OCI-LY7 (cell line): ENCODE data around the gene TMEM135.

Source experiments
- EZH2phosphoT487 ChIP-seq: fragments of 200-600 bp; sonication (generic); IDR thresholded peaks from 2 replicates; pipeline ENCODE4 v1.6.1; 2018; ENCODE audit warnings: low read depth, borderline replicate concordance, mild to moderate bottlenecking, mixed run types, antibody characterized with exemption, low read length, moderate library complexity, mixed read lengths
- TF ChIP-seq, protein P1 (sequence below): fragments of 200-600 bp; sonication (generic); conservative IDR thresholded peaks from 2 replicates; pipeline ENCODE4 v1.5.1; 2014; ENCODE audit warnings: mild to moderate bottlenecking, antibody characterized with exemption, low read length, moderate library complexity, mixed read lengths

DNA sequence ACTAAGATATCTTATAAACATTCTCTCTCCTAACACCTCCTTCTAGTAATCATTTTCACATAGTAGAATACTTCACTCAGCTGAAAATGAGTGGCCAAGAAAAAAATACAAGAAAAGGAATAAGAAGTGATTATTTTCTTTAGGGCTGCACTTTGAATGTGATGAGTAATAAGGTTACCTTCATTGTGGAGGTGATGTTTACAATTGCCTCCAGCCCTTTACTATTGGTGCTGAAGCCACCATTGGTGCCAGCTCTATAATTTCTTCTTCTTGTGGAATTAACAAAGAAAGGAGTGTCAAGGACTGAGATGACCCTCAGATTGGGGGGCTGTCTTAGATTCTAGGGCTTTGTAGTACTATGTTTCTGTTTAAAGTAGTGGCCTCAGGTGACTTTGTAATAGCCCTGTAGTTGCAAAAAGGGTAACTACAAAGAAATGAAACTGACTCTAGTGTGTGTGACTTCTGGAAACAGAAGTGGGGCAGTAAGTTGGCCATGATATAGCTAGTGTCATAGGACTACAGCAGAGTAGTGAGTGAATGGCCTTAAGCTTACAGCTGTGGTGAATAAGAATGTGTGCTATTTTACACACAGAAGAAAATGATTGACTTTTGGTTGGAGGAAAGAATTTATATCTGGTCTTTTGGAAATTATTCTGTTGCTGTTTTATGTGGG, 287.2 kb downstream of the TMEM135 start:
- TF ChIP-seq, protein P1, sequence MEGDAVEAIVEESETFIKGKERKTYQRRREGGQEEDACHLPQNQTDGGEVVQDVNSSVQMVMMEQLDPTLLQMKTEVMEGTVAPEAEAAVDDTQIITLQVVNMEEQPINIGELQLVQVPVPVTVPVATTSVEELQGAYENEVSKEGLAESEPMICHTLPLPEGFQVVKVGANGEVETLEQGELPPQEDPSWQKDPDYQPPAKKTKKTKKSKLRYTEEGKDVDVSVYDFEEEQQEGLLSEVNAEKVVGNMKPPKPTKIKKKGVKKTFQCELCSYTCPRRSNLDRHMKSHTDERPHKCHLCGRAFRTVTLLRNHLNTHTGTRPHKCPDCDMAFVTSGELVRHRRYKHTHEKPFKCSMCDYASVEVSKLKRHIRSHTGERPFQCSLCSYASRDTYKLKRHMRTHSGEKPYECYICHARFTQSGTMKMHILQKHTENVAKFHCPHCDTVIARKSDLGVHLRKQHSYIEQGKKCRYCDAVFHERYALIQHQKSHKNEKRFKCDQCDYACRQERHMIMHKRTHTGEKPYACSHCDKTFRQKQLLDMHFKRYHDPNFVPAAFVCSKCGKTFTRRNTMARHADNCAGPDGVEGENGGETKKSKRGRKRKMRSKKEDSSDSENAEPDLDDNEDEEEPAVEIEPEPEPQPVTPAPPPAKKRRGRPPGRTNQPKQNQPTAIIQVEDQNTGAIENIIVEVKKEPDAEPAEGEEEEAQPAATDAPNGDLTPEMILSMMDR: no peak
- TF ChIP-seq EZH2phosphoT487: no peak
